Ascending aorta (tissue), 2 donors: ENCODE measurements around the gene ANKRD9. TPM values are rescaled to one million over a fixed set of nuclear protein-coding genes. Genes with fewer than 3 reads are reported as not detected.

Experiments used
- DNase-seq, 2 donors: peaks; one replicate each; pipeline ENCODE4 v3.0.0-alpha.2; 2019; ENCODE audit warnings: low spot score in 2 of 2
- H3K27ac ChIP-seq, 2 donors: fragments of 200-600 bp; sonication (generic); one replicate each; pipeline ENCODE4 v1.5.1; 2016 to 2017; ENCODE audit warnings: mild to moderate bottlenecking in 1 of 2
- H3K27me3 ChIP-seq: fragments of 200-600 bp; sonication (generic); one replicate; pipeline ENCODE4 v1.5.1; 2017
- H3K36me3 ChIP-seq, 2 donors: fragments of 200-600 bp; sonication (generic); one replicate each; pipeline ENCODE4 v1.5.1; 2016
- H3K4me1 ChIP-seq, 2 donors: fragments of 200-600 bp; sonication (generic); one replicate each; pipeline ENCODE4 v1.5.1; 2016 to 2017; ENCODE audit warnings: mild to moderate bottlenecking in 1 of 2
- H3K4me3 ChIP-seq, 2 donors: fragments of 200-600 bp; sonication (generic); one replicate each; pipeline ENCODE4 v1.5.1; 2016 to 2017; ENCODE audit warnings: mild to moderate bottlenecking in 1 of 2
- H3K9me3 ChIP-seq, 2 donors: fragments of 200-600 bp; sonication (generic); one replicate each; pipeline ENCODE4 v1.5.1; 2016
- CTCF ChIP-seq, 3 experiments: fragments of 200-600 bp in 2 of 3; fragments of 450-650 bp in 1 of 3; sonication (generic) in 2 of 3; IDR thresholded peaks; one replicate each; pipeline ENCODE4 v1.5.1; 2016 to 2019; ENCODE audit warnings: antibody characterized with exemption in 3 of 3, mild to moderate bottlenecking in 1 of 3, moderate library complexity in 1 of 3
- intact Hi-C: fragments of 100-400 bp; cut with DNase I; formaldehyde crosslinking; loops from one replicate; pipeline ENCODE4 v1.15.1; 2023
- total RNA-seq: library from RNA; depleted of rRNA; stranded (reverse); fragments of >200 nt; gene quantifications from one replicate; pipeline ENCODE4 v1.1.0, GENCODE V29; 2016

ANKRD9 gene
- total RNA-seq, 1 donor from 2014 or later = 118 TPM

DNA sequence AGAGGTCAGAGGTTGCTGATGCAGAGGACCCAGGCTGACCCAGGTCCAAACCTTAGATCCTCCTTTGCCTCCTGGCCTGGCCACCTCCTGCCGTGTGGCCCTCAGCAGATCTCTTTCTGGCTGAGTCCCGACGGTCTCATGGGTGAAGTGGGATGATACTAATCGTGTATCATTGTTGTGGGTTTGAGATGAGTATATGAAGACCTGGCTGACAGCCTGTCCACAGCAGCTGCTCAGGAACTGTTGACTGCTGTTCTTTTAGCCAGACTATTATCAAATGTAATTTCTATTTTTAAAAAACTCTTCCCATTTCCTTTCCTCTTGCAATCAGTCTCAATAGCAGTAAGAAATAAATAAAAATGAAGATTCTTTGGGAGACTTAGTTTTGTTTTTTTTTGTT lies 45.6 kb downstream of the ANKRD9 start:
- intact Hi-C loops = no loop called here
- H3K9me3 ChIP-seq = no peaks in the 10 kb centered on the region
- no peak overlapping the region for H3K4me3 ChIP-seq
- no peak for DNase-seq
- no peak overlapping the region for H3K27ac ChIP-seq
- H3K4me1 ChIP-seq = no peaks in the 10 kb centered on the region
- H3K36me3 ChIP-seq = peaks cover 17 to 34% of the 10 kb centered on the region in 2 donors
- H3K27me3 ChIP-seq = no peaks in the 10 kb centered on the region
- no peak for TF ChIP-seq CTCF (IDR thresholded peaks at IDR 0.05)

DNA sequence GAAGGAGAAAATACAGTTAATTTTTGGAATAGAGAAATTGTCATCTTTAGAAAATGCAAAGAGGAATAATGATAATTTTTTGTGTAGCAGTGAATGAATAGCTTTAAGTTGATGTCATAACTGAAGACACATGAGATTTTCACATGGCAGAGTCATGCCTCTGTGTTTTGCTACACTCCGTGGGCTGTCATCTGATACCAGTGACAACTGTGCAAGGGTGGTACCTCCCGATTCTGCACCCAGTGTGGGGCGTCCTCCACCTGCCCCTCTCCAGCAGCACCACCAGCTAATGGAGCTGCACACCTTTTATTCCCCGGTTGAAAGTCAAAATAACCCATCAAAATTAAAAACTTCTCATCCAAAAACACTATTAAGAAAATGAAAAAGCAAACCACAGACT lies 47.2 kb downstream of the ANKRD9 start:
- DNase-seq = no peak

GRCh38 chr14:102461490-102462338 lies 47.9 kb downstream of the ANKRD9 start:
- intact Hi-C loops = no loop called here
- no peak overlapping the region for H3K27ac ChIP-seq
- peaks cover 19 to 32% of the 10 kb centered on the region in 2 donors for H3K36me3 ChIP-seq
- no peak overlapping the region for H3K4me3 ChIP-seq
- no peaks in the 10 kb centered on the region for H3K27me3 ChIP-seq
- H3K9me3 ChIP-seq = no peaks in the 10 kb centered on the region
- DNase-seq = no peak
- H3K4me1 ChIP-seq = no peaks in the 10 kb centered on the region
- TF ChIP-seq CTCF (IDR thresholded peaks at IDR 0.05) = no peak

More for the DNA sequence above, 47.2 kb downstream of the ANKRD9 start:
- Histone ChIP-seq H3K36me3 (peaks cover 23 to 34% of the 10 kb centered on the region in 2 donors), H3K4me3 (no peak overlapping the region), H3K4me1 (no peaks in the 10 kb centered on the region), H3K9me3 (no peaks in the 10 kb centered on the region), H3K27ac (no peak overlapping the region), H3K27me3 (no peaks in the 10 kb centered on the region)
- intact Hi-C loops = no loop called here
- no peak for TF ChIP-seq CTCF (IDR thresholded peaks at IDR 0.05)

GRCh38 chr14:102457509-102457908 lies 52.1 kb downstream of the ANKRD9 start:
- H3K36me3 ChIP-seq = peaks cover 31 to 32% of the 10 kb centered on the region in 2 donors
- no peak overlapping the region for H3K27ac ChIP-seq
- intact Hi-C loops = no loop called here
- DNase-seq = no peak
- no peaks in the 10 kb centered on the region for H3K4me1 ChIP-seq
- no peak for TF ChIP-seq CTCF (IDR thresholded peaks at IDR 0.05)
- H3K9me3 ChIP-seq = no peaks in the 10 kb centered on the region
- H3K4me3 ChIP-seq = no peak overlapping the region
- no peaks in the 10 kb centered on the region for H3K27me3 ChIP-seq

GRCh38 chr14:102454711-102455110 lies 54.9 kb downstream of the ANKRD9 start:
- Histone ChIP-seq H3K9me3 (no peaks in the 10 kb centered on the region), H3K4me3 (no peak overlapping the region), H3K36me3 (peaks cover 55 to 57% of the 10 kb centered on the region in 2 donors), H3K27ac (no peak overlapping the region), H3K4me1 (no peaks in the 10 kb centered on the region), H3K27me3 (no peaks in the 10 kb centered on the region)
- intact Hi-C loops = no loop called here
- TF ChIP-seq CTCF (IDR thresholded peaks at IDR 0.05) = no peak
- DNase-seq = no peak
